Gastrocnemius medialis (tissue), 4 donors: ENCODE results near the gene PTPN20.
A peak's percentile ranks its signal among the peaks of the same experiment; 100 is the strongest.

Source experiments
- CTCF ChIP-seq, 5 experiments: fragments of 450-650 bp in 3 of 5; fragments of 200-600 bp in 2 of 5; sonication (generic) in 2 of 5; IDR thresholded peaks in 4 of 5; conservative IDR thresholded peaks in 1 of 5; 1 replicate in 4 of 5; 2 replicates in 1 of 5; pipeline ENCODE4 v1.5.1; 2016 to 2019; ENCODE audit warnings: antibody characterized with exemption in 5 of 5, mild to moderate bottlenecking in 3 of 5, moderate library complexity in 3 of 5
- POLR2A ChIP-seq, 2 donors: fragments of 450-650 bp; IDR thresholded peaks; one replicate each; pipeline ENCODE4 v1.6.1; 2017; ENCODE audit warnings: antibody characterized with exemption in 2 of 2, mild to moderate bottlenecking in 2 of 2, moderate library complexity in 2 of 2

- peak; percentile 68 to 79 (median 77) for TF ChIP-seq CTCF (IDR thresholded peaks at IDR 0.05 in 4 of 5, conservative IDR thresholded peaks at IDR 0.05 in 1 of 5)
- no peak for TF ChIP-seq POLR2A (IDR thresholded peaks at IDR 0.05)
These were observed 113.4 kb downstream of the PTPN20 start for GRCh38 chr10:47024399-47025252.
